ENCODE results near the gene VPS37B.

- no peak for TF ChIP-seq CTCF (IDR thresholded peaks at IDR 0.05)
- no peak for TF ChIP-seq EZH2 (IDR thresholded peaks at IDR 0.05; ENCODE audit: borderline replicate concordance, insufficient read depth, low read depth, low read length, poor library complexity, severe bottlenecking)
Measured at GRCh38 chr12:122875590-122876220, 20.2 kb downstream of the VPS37B start.

All from B cell (primary cell).